ENCODE results near the gene ODF2.
A peak's percentile ranks its signal among the peaks of the same experiment; 100 is the strongest.
"Not testable (repeated sequence)": the region's sequence is repeated elsewhere in the genome, so short reads cannot be mapped to it uniquely, and the experiment has no call there.

The ODF2 gene

GRCh38 chr9:128424268-128424780 lies 31.5 kb upstream of the ODF2 start:
- DNase-seq (ENCODE audit: low read depth), result no peak

GRCh38 chr9:128428644-128429512 lies 26.9 kb upstream of the ODF2 start:
- no peak for DNase-seq (ENCODE audit: low read depth)

- no peak for DNase-seq (ENCODE audit: low read depth)
Observed at GRCh38 chr9:128429513-128430086, 26.2 kb upstream of the ODF2 start.

DNA sequence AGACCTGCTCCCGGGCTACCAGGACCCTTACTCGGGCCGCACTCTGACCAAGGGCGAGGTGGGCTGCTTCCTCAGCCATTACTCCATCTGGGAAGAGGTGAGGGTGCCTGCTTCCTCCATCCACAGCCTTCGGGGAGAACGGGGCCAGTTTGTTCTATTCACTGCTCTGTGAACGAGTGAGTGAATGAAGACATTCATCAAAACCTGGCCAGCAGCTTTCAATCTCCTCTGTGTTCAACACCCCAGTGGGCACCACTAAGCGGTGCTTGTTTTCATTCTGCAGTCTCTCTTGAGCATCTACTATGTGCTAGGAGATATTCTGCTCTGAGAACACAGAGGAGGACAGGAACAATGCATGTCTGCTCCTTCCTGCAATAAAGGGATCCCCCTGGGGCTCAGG lies 24.6 kb upstream of the ODF2 start:
- no peak for DNase-seq (ENCODE audit: low read depth)

GRCh38 chr9:128434340-128434739 lies 21.5 kb upstream of the ODF2 start:
- DNase-seq (ENCODE audit: low read depth), result no peak

DNA sequence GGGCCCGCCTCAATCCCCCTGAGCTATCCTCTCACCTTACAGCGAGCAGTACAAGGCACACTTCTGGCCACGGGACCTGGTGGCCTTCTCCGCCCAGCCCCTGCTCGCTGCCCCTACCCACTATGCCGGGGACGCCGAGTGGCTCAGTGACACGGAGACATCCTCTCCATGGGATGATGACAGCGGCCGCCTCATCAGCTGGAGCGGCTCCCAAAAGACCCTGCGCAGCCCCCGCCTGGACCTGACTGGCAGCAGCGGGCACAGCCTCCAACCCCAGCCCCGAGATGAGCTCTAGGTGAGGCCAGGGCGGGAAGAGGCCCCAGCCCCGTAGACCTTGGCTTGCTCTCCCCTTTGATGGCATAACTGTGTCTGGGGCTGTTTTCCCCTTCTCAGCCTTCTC lies 20.2 kb upstream of the ODF2 start:
- no peak for DNase-seq (ENCODE audit: low read depth)

DNA sequence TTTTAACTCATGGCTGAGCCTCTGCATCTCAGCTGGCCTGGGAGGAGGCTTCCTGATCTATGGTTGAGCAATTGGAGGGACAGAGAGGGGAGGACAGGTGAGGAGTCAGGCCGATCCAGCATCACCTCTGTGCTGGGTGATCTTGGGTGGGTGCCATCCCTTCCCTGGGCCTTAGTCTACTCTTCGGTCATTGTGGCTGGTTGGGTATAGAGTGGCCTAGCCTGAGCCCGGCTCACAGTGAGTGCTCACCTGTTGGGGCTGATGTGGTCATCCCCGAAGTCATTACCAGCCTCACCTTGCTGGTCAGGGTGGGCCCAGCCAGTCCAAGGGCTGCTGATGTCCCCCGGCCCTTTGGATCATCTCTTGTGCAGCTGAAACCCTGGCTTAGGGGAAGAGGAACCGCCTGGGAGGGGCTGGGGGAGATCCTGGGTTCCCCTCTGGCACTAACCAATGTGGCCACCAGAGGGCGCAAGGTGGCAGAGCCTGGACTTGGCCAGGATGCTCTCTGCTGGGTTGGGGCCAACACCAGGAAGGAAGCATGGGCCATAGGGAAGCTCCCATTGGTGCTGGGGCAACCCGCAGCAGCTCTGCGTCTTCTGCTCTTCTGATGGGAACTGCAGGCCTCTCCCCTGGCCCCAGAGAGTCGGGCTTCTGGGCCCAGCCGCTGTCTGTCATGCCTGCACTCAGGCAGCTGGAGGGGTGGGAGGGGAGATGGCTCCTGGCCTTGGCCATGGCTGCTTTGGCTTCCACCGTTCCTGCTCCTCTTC lies 17.3 kb upstream of the ODF2 start:
- peak; percentile 75 for DNase-seq (ENCODE audit: low read depth)

GRCh38 chr9:128439273-128439672 lies 16.5 kb upstream of the ODF2 start:
- DNase-seq (ENCODE audit: low read depth), result no peak

DNA sequence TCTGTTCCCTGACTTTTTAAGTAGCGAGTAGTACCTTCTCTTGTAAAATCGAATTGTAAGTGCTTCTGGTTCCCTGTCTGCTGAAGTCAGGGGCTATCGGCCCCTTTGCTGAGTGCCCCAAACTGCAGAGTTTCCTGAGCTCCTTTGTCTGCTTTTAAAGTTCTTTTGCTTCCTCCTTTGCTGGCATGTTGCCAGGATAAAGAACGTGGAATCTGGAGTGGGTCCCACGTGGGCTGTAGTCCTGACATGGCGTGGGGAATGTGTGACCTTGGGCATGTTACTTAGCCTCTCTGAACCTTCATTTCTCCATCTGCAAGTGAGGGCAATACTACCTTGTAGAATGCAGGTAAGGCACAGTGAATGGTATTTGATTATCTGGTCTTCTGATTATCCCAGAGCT lies 13.7 kb upstream of the ODF2 start:
- no peak for DNase-seq (ENCODE audit: low read depth)

DNA sequence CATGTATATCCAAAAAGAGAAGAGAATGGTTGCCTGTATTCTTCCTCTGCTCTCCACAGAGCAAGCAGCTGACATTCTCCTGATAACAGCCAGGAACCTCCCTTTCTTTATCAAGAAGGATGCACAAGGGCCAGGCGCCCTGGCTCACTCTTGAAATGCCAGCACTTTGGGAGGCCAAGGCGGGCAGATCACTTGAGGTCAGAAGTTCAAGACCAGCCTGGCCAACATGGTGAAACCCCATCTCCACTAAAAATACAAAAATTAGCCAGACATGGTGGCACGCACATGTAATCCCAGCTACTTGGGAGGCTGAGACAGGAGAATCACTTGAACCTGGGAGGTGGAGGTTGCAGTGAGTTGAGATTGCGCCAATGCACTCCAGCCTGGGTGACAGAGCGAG lies 9.3 kb upstream of the ODF2 start:
- DNase-seq (ENCODE audit: low read depth), result not testable (repeated sequence)

DNA sequence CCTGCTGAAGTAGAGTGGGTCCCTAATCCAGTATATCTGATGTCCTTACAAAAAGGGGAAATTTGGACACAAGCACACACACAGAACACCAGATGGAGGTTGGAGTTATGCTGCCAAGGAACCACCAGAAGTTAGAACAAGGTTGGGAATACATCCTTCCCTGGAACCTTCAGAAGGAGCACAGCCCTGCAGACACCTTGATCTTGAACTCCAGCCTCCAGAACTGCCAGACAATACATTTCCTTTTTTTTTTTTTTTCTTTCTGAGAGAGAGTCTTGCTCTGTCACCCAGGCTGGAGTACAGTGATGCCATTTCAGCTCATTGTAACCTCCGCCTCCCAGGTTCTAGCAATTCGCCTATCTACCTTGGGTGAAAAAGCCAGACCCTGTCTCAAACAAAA lies 7.1 kb upstream of the ODF2 start:
- no peak for DNase-seq (ENCODE audit: low read depth)

- no peak for DNase-seq (ENCODE audit: low read depth)
Observed at GRCh38 chr9:128454991-128455390, 815 bp upstream of the ODF2 start.

DNA sequence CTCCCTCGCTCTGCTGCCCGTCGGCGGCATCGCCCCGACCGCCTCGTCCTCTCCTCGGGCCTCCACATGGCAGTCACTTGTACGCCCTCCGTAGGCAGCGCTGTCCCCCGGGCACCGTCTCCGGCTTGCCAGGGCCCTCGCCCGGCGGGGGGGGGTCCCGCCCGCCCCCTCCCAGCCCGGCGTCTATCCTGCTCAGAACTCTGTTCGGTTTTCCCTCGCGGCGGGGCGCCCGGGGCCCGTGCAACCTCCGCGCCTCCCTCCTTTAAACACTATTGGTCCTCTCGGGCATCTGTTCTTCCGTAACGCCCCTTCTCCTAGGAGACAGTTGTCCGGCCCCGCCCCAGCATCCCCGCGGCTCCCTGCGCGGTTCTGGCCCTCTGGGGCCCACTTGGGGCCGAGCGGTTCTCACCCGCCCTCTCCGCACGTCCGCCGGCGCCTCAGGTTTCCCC lies 831 bp downstream of the ODF2 start:
- DNase-seq (ENCODE audit: low read depth), result peak; percentile 63

DNA sequence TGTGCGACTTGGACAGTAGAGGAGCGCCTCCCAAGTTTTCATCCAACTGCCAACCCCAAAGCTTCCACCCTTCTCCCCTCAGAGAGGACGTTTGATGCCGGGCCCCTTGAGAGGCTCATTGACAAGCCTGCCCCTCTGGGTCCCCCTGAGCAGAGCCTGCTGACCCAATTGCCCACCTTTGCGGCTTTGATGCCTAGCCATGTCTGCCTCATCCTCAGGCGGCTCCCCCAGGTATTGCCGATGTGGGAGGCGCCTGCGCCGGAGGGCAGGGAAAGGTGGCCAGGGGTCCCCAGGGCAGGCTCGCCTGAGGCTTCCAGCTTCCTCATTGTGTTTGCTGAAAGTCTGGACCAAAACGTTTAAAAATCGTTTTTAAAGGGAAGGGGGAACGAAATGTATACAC lies 1.4 kb downstream of the ODF2 start:
- DNase-seq (ENCODE audit: low read depth), result no peak

DNA sequence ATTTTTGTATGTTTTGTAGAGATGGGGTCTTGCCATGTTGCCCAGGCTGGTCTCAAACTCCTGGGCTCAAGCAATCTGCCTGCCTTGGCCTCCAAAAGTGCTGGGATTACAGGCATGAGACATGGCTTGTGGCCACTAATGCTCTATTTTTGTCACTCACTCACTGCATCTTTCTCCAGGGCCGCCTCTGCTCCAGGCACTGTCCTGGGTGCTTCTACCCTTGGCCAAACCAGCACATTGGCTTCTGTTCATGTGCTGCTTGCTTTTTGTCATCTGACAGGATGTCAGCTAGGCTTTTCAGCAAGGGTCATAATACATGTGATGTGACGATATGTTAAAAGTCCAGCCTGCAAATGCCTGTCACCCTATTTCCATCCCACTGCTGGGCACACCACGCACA lies 3.2 kb downstream of the ODF2 start:
- DNase-seq (ENCODE audit: low read depth), result no peak

GRCh38 chr9:128469070-128469469 lies 13.3 kb downstream of the ODF2 start:
- DNase-seq (ENCODE audit: low read depth), result no peak

DNA sequence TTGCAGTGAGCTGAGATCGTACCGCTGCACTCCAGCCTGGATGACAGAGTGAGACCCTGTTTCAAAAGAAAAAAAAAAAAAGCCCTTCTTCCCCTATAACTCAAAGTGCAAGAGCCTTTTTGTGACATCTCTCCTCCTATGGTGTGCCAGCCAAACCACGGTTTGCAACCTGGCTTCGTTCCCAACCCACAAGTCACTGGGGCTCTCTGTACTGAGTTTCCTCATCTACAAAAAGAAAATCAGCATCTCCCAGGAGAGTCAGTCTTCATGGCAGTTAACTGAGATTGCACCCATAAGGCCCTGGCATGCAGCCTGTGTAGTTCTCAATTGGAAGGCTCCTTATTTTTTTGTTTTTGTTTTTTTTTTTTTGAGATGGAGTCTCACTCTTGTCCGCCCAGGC lies 14.8 kb downstream of the ODF2 start:
- no peak for DNase-seq (ENCODE audit: low read depth)

DNA sequence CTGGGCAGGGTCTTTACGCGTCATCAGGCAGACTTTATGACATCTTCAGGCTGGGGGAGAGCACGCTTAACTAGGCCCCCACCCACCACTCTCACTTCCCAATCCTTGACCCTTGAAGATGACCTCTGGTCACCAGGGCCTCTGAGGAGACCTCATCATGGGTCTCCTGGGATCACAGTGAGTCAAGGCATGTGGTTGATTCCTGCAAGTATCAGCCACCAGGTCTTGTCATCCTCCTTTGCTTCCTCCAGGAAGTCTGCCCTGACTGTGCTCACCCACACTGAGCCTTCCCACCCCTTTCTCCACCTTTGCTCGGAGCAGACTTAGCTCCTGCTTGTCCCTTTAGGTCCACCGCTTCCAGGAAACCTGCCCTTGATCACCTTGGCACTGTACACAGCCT lies 17.3 kb downstream of the ODF2 start:
- DNase-seq (ENCODE audit: low read depth), result no peak

GRCh38 chr9:128475867-128476266 lies 20.1 kb downstream of the ODF2 start:
- DNase-seq (ENCODE audit: low read depth), result no peak

- no peak for DNase-seq (ENCODE audit: low read depth)
Observed at GRCh38 chr9:128479262-128479661, 23.5 kb downstream of the ODF2 start.

DNA sequence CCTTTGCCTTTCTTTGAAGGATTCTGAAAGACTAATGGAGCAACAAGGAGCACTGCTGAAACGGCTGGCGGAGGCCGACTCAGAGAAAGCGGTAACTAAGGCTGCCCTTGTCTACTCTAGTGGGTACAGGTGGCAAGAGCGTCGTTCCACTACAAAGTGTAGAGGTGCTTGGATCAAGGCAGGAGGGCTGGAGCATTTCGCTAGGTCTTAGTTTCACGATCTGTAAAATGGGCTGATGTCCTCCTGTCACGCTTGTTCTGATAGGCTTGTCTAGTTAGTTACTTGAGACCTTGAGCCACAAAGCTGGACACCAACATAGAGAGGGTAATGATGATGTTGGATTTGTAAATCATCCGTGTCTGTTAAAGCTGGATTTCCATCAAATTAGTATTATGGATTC lies 25.8 kb downstream of the ODF2 start:
- DNase-seq (ENCODE audit: low read depth), result no peak

- no peak for DNase-seq (ENCODE audit: low read depth)
Observed at GRCh38 chr9:128482186-128482585, 26.4 kb downstream of the ODF2 start.

Data from activated T-cell treated with anti-CD3 and anti-CD28 coated beads for 48 hours (primary cell).